Measurements from ENCODE around the gene SDK1. TPM values are rescaled to one million over a fixed set of nuclear protein-coding genes. Genes with fewer than 3 reads are reported as not detected.
A peak's percentile ranks its signal among the peaks of the same experiment; 100 is the strongest.

The SDK1 gene
- total RNA-seq, 1 donor = 0.36 TPM

DNA sequence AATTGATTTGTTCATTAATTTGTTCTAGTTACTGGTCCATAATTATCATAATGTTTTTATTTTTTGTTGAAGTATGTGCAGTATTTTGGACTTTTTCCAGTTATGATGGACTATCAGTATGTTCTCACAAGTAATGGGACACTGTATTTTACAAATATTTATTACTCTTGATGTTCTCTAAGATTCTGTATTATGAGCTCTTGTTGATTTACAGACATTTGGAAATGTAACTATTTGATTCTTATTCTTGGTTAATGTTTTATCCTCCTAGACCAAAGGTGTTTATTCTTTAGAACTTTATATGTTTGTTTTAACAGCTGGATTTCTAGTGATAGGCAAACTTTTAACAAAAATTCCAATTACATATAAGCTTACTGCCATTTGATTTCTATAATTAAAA is 200.6 kb downstream of the SDK1 start:
- H3K4me1 ChIP-seq (ENCODE audit: insufficient read depth, low read length) = no peaks in the 10 kb centered on the region
- H4K20me1 ChIP-seq (ENCODE audit: insufficient read depth, low read length) = no peaks in the 10 kb centered on the region
- no peaks in the 10 kb centered on the region for H3K27me3 ChIP-seq (ENCODE audit: insufficient read depth, low read length)
- no peaks in the 10 kb centered on the region for H3K36me3 ChIP-seq (ENCODE audit: insufficient read depth, low read length)
- no peaks in the 10 kb centered on the region for H3K79me2 ChIP-seq (ENCODE audit: insufficient read depth, low read length)
- TF ChIP-seq CTCF (IDR thresholded peaks at IDR 0.05; ENCODE audit: extremely low read depth, low read depth, low read length) = no peak
- no peak overlapping the region for H3K4me3 ChIP-seq (ENCODE audit: insufficient read depth, low read length)
- DNase-seq (ENCODE audit: insufficient read length, low spot score, missing footprints) = no peak
- no peak overlapping the region for H3K4me2 ChIP-seq (ENCODE audit: insufficient read depth, low read length)
- H2AFZ ChIP-seq (ENCODE audit: low read length) = no peak overlapping the region
- H3K27ac ChIP-seq (ENCODE audit: low read depth, low read length) = no peak overlapping the region
- H3K9me3 ChIP-seq (ENCODE audit: low read depth, low read length) = no peaks in the 10 kb centered on the region

- Histone ChIP-seq H3K36me3 (ENCODE audit: insufficient read depth, low read length) (no peaks in the 10 kb centered on the region), H3K9me3 (ENCODE audit: low read depth, low read length) (no peaks in the 10 kb centered on the region), H2AFZ (ENCODE audit: low read length) (no peak overlapping the region), H3K4me2 (ENCODE audit: insufficient read depth, low read length) (no peak overlapping the region), H3K27me3 (ENCODE audit: insufficient read depth, low read length) (no peaks in the 10 kb centered on the region), H3K4me1 (ENCODE audit: insufficient read depth, low read length) (no peaks in the 10 kb centered on the region), H4K20me1 (ENCODE audit: insufficient read depth, low read length) (no peaks in the 10 kb centered on the region), H3K27ac (ENCODE audit: low read depth, low read length) (no peak overlapping the region), H3K79me2 (ENCODE audit: insufficient read depth, low read length) (no peaks in the 10 kb centered on the region), H3K4me3 (ENCODE audit: insufficient read depth, low read length) (no peak overlapping the region)
- no peak for DNase-seq (ENCODE audit: insufficient read length, low spot score, missing footprints)
- no peak for TF ChIP-seq CTCF (IDR thresholded peaks at IDR 0.05; ENCODE audit: extremely low read depth, low read depth, low read length)
Observed at GRCh38 chr7:3504384-3504783, 203.3 kb downstream of the SDK1 start.

GRCh38 chr7:3510101-3511020 is 209.3 kb downstream of the SDK1 start:
- TF ChIP-seq CTCF (IDR thresholded peaks at IDR 0.05; ENCODE audit: extremely low read depth, low read depth, low read length) = no peak
- H3K4me3 ChIP-seq (ENCODE audit: insufficient read depth, low read length) = no peak overlapping the region
- no peak for DNase-seq (ENCODE audit: insufficient read length, low spot score, missing footprints)

GRCh38 chr7:3517344-3517743 is 216.3 kb downstream of the SDK1 start:
- H3K4me2 ChIP-seq (ENCODE audit: insufficient read depth, low read length) = no peak overlapping the region
- DNase-seq (ENCODE audit: insufficient read length, low spot score, missing footprints) = peak; percentile 3

More at GRCh38 chr7:3510101-3511020, 209.3 kb downstream of the SDK1 start:
- Histone ChIP-seq H3K27ac (ENCODE audit: low read depth, low read length) (no peak overlapping the region), H3K36me3 (ENCODE audit: insufficient read depth, low read length) (no peaks in the 10 kb centered on the region), H4K20me1 (ENCODE audit: insufficient read depth, low read length) (no peaks in the 10 kb centered on the region), H3K4me2 (ENCODE audit: insufficient read depth, low read length) (no peak overlapping the region), H3K27me3 (ENCODE audit: insufficient read depth, low read length) (no peaks in the 10 kb centered on the region), H3K4me1 (ENCODE audit: insufficient read depth, low read length) (no peaks in the 10 kb centered on the region), H3K9me3 (ENCODE audit: low read depth, low read length) (no peaks in the 10 kb centered on the region), H2AFZ (ENCODE audit: low read length) (peak overlapping the region; percentile 20), H3K79me2 (ENCODE audit: insufficient read depth, low read length) (no peaks in the 10 kb centered on the region)

More at GRCh38 chr7:3517344-3517743, 216.3 kb downstream of the SDK1 start:
- no peaks in the 10 kb centered on the region for H3K27me3 ChIP-seq (ENCODE audit: insufficient read depth, low read length)
- H3K9me3 ChIP-seq (ENCODE audit: low read depth, low read length) = peaks cover 2% of the 10 kb centered on the region
- no peaks in the 10 kb centered on the region for H4K20me1 ChIP-seq (ENCODE audit: insufficient read depth, low read length)
- H3K4me3 ChIP-seq (ENCODE audit: insufficient read depth, low read length) = no peak overlapping the region
- no peaks in the 10 kb centered on the region for H3K36me3 ChIP-seq (ENCODE audit: insufficient read depth, low read length)
- H3K27ac ChIP-seq (ENCODE audit: low read depth, low read length) = no peak overlapping the region
- no peak overlapping the region for H2AFZ ChIP-seq (ENCODE audit: low read length)
- H3K4me1 ChIP-seq (ENCODE audit: insufficient read depth, low read length) = no peaks in the 10 kb centered on the region
- no peaks in the 10 kb centered on the region for H3K79me2 ChIP-seq (ENCODE audit: insufficient read depth, low read length)
- no peak for TF ChIP-seq CTCF (IDR thresholded peaks at IDR 0.05; ENCODE audit: extremely low read depth, low read depth, low read length)

Measured in osteoblast (primary cell).